Suprapubic skin (tissue), 4 donors: ENCODE measurements around the gene CNOT1.

ENCODE experiments used
- CTCF ChIP-seq, 2 donors: fragments of 200-600 bp in 1 of 2; fragments of 450-650 bp in 1 of 2; sonication (generic) in 1 of 2; IDR thresholded peaks; one replicate each; pipeline ENCODE4 v1.5.1; 2016 to 2019; ENCODE audit warnings: antibody characterized with exemption in 2 of 2, mild to moderate bottlenecking in 1 of 2, moderate library complexity in 1 of 2
- EP300 ChIP-seq: sonication (generic); formaldehyde crosslinking; IDR thresholded peaks from one replicate; pipeline ENCODE4 v1.6.1; 2017; ENCODE audit warnings: antibody characterized with exemption
- POLR2A ChIP-seq, 2 donors: fragments of 450-650 bp; IDR thresholded peaks; one replicate each; pipeline ENCODE4 v1.6.1; 2017; ENCODE audit warnings: antibody characterized with exemption in 2 of 2, mild to moderate bottlenecking in 2 of 2, moderate library complexity in 2 of 2
- POLR2AphosphoS5 ChIP-seq, 3 donors: sonication (generic); formaldehyde crosslinking; IDR thresholded peaks; one replicate each; pipeline ENCODE4 v1.6.1; 2017; ENCODE audit warnings: antibody characterized with exemption in 3 of 3

- TF ChIP-seq CTCF (IDR thresholded peaks at IDR 0.05): no peak
- no peak for TF ChIP-seq POLR2A (IDR thresholded peaks at IDR 0.05)
- no peak for TF ChIP-seq POLR2AphosphoS5 (IDR thresholded peaks at IDR 0.05)
- no peak for TF ChIP-seq EP300
These were observed 127.3 kb downstream of the CNOT1 start for GRCh38 chr16:58502217-58502921.
